Sigmoid colon (tissue), 7 donors: ENCODE results near the gene ZNF71. TPM values are rescaled to one million over a fixed set of nuclear protein-coding genes. Genes with fewer than 3 reads are reported as not detected.
"Not testable (repeated sequence)": the region's sequence is repeated elsewhere in the genome, so short reads cannot be mapped to it uniquely, and the experiment has no call there.

Source experiments
- DNase-seq: peaks from one replicate; pipeline ENCODE4 v3.0.0-alpha.2; 2019
- H3K27ac ChIP-seq, 4 donors: fragments of 200-600 bp; sonication (generic); one replicate each; pipeline ENCODE4 v1.5.1; 2016 to 2019; ENCODE audit warnings: mild to moderate bottlenecking in 1 of 4
- H3K27me3 ChIP-seq, 3 donors: fragments of 200-600 bp; sonication (generic); one replicate each; pipeline ENCODE4 v1.5.1; 2019; ENCODE audit warnings: mild to moderate bottlenecking in 1 of 3
- H3K36me3 ChIP-seq, 4 donors: fragments of 200-600 bp; sonication (generic); one replicate each; pipeline ENCODE4 v1.5.1; 2016 to 2019
- H3K4me1 ChIP-seq, 4 donors: fragments of 200-600 bp; sonication (generic); one replicate each; pipeline ENCODE4 v1.5.1; 2017 to 2019
- H3K4me3 ChIP-seq, 4 donors: fragments of 200-600 bp; sonication (generic); one replicate each; pipeline ENCODE4 v1.5.1; 2017 to 2019; ENCODE audit warnings: mild to moderate bottlenecking in 2 of 4, moderate library complexity in 1 of 4
- H3K9me3 ChIP-seq, 4 donors: fragments of 200-600 bp in 3 of 4; sonication (generic) in 3 of 4; one replicate each; pipeline versions ENCODE4 v1.5.1 to v1.6.1; 2013 to 2019
- EP300 ChIP-seq, 4 donors: sonication (generic); formaldehyde crosslinking; IDR thresholded peaks; one replicate each; pipeline ENCODE4 v1.6.1; 2017; ENCODE audit warnings: antibody characterized with exemption in 4 of 4
- POLR2A ChIP-seq, 2 donors: fragments of 450-650 bp; IDR thresholded peaks; one replicate each; pipeline ENCODE4 v1.6.1; 2016; ENCODE audit warnings: antibody characterized with exemption in 2 of 2, mild to moderate bottlenecking in 2 of 2, moderate library complexity in 2 of 2
- POLR2AphosphoS5 ChIP-seq, 4 donors: sonication (generic); formaldehyde crosslinking; IDR thresholded peaks; one replicate each; pipeline ENCODE4 v1.6.1; 2017; ENCODE audit warnings: antibody characterized with exemption in 4 of 4
- WGBS, 2 donors: extraction: QIAGEN DNeasy Blood & Tissue Kit; methylation state at CpG; one replicate each; pipeline ENCODE4 v1.1.7; 2013; 5-methylcytosine and 5-hydroxymethylcytosine counted together
- intact Hi-C: fragments of 100-400 bp; cut with DNase I; formaldehyde crosslinking; loops from one replicate; pipeline ENCODE4 v1.15.1; 2023
- polyA plus RNA-seq, 3 donors: library from polyadenylated mRNA; stranded (reverse); fragments of 200-250 nt; gene quantifications; one replicate each; pipeline ENCODE4 v1.2.3, GENCODE V29; 2013
- total RNA-seq, 4 donors: library from RNA; depleted of rRNA; stranded (reverse); fragments of >200 nt; gene quantifications; one replicate each; pipeline ENCODE4 v1.1.0, GENCODE V29; 2016
- TF ChIP-seq, protein P1 (sequence below), 4 experiments: fragments of 450-650 bp in 3 of 4; fragments of 200-600 bp in 1 of 4; IDR thresholded peaks; one replicate each; pipeline ENCODE4 v1.5.1; 2016 to 2019; ENCODE audit warnings: antibody characterized with exemption in 4 of 4, mild to moderate bottlenecking in 3 of 4, moderate library complexity in 2 of 4
- donor health status: healthy with polysubstance abuse.
- donor health status: Bipolar disorder and iron deficiency.
- donor health status: healthy.

The ZNF71 gene
- total and polyA plus RNA-seq, 7 donors = 0.60 to 18.0 (median 10.4) TPM

DNA sequence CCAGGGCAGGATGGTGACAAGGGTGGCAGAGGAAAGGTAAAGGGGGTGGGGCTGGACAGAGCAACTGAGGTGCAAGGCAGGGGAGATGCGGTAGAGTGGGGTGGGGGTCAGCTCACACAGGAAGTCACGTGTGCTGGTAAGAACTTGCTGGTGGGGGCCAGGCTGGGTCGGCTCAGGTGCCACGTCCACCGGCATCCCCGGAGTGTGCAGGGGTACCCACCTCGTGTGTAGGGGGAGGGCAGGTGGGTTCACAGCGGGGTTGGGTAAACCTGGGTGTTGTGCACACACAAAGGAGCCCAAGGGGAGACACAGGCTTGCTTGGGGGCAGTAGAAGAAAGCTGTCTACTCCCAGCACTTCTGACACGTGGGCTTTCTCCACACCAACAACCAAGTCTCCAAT lies 73.6 kb downstream of the ZNF71 start:
- no peak for DNase-seq
- H3K4me3 ChIP-seq = no peak overlapping the region
- H3K36me3 ChIP-seq = peaks cover 5 to 15% (median 9%) of the 10 kb centered on the region in 4 donors
- H3K9me3 ChIP-seq = peaks cover 0 to 9% (median 0%) of the 10 kb centered on the region in 4 donors
- TF ChIP-seq POLR2AphosphoS5 (IDR thresholded peaks at IDR 0.05) (no peak), EP300 (IDR thresholded peaks at IDR 0.05) (no peak), POLR2A (IDR thresholded peaks at IDR 0.05) (no peak)
- TF ChIP-seq, protein P1, sequence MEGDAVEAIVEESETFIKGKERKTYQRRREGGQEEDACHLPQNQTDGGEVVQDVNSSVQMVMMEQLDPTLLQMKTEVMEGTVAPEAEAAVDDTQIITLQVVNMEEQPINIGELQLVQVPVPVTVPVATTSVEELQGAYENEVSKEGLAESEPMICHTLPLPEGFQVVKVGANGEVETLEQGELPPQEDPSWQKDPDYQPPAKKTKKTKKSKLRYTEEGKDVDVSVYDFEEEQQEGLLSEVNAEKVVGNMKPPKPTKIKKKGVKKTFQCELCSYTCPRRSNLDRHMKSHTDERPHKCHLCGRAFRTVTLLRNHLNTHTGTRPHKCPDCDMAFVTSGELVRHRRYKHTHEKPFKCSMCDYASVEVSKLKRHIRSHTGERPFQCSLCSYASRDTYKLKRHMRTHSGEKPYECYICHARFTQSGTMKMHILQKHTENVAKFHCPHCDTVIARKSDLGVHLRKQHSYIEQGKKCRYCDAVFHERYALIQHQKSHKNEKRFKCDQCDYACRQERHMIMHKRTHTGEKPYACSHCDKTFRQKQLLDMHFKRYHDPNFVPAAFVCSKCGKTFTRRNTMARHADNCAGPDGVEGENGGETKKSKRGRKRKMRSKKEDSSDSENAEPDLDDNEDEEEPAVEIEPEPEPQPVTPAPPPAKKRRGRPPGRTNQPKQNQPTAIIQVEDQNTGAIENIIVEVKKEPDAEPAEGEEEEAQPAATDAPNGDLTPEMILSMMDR (IDR thresholded peaks at IDR 0.05) = no peak
- WGBS, 2 donors = 82 to 84% methylated on average over 9 of the region's 9 CpGs
- H3K27me3 ChIP-seq = no peaks in the 10 kb centered on the region
- peaks cover 0 to 22% (median 14%) of the 10 kb centered on the region in 4 donors for H3K4me1 ChIP-seq
- no peak overlapping the region for H3K27ac ChIP-seq
- intact Hi-C loops = no loop called here

GRCh38 chr19:56670401-56670960 lies 75.4 kb downstream of the ZNF71 start:
- intact Hi-C loops = loop anchor here (5.0 kb wide), 1 partner anchor 73 kb away; the partner anchor contains the start of gene ZNF71
- H3K36me3 ChIP-seq = no peaks in the 10 kb centered on the region
- TF ChIP-seq, protein P1 (IDR thresholded peaks at IDR 0.05) = no peak
- TF ChIP-seq EP300 (IDR thresholded peaks at IDR 0.05) (no peak), POLR2AphosphoS5 (IDR thresholded peaks at IDR 0.05) (no peak), POLR2A (IDR thresholded peaks at IDR 0.05) (no peak)
- H3K4me3 ChIP-seq = peak overlapping the region; percentile 68 to 85 (median 80)
- H3K9me3 ChIP-seq = peaks cover 0 to 3% (median 0%) of the 10 kb centered on the region in 4 donors
- H3K4me1 ChIP-seq = peaks cover 0 to 22% (median 14%) of the 10 kb centered on the region in 4 donors
- H3K27ac ChIP-seq = no peak overlapping the region
- DNase-seq = no peak
- H3K27me3 ChIP-seq = no peaks in the 10 kb centered on the region
- WGBS, 2 donors = 80 to 86% methylated on average over 17 of the region's 17 CpGs

- H3K36me3 ChIP-seq = no peaks in the 10 kb centered on the region
- H3K27ac ChIP-seq = peak overlapping the region; percentile 45 to 73 (median 69)
- DNase-seq = peak; percentile 65
- no peaks in the 10 kb centered on the region for H3K9me3 ChIP-seq
- 33 to 55% methylated on average over 35 of the region's 35 CpGs for WGBS, 2 donors
- H3K4me1 ChIP-seq = peaks cover 0 to 22% (median 14%) of the 10 kb centered on the region in 4 donors
- peak overlapping the region; percentile 68 to 85 (median 80) for H3K4me3 ChIP-seq
- intact Hi-C loops = loop anchor here (5.0 kb wide), 1 partner anchor 74 kb away; the partner anchor contains the start of gene ZNF71
- no peak for TF ChIP-seq EP300 (IDR thresholded peaks at IDR 0.05)
- TF ChIP-seq, protein P1 (IDR thresholded peaks at IDR 0.05) = no peak
- no peak for TF ChIP-seq POLR2A (IDR thresholded peaks at IDR 0.05)
- TF ChIP-seq POLR2AphosphoS5 (IDR thresholded peaks at IDR 0.05) = no peak
- no peaks in the 10 kb centered on the region for H3K27me3 ChIP-seq
Measured at GRCh38 chr19:56670961-56671612, 76.0 kb downstream of the ZNF71 start.

DNA sequence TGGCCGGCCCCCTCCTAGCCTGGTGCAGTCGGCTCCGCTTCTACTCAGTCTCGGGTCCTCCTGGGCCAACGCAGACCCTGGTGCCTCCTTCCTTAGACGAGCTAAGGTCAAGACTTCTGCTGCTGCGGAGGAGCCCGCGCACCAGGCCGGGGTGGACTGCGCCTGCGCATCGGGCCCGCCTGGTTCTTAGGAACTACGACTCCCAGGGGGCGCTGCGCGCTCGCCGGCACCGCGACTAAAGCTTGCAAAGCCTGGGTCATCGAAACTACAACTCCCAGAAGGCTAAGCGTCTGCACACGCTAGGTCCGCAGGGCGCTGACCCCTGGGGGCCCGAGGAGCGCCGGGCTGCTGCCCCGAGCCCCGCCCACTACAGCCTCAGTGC lies 76.5 kb downstream of the ZNF71 start, which contains the start of gene ZNF835:
ZNF835 (minus strand) TSS at position 145 of the 382 bp plus-strand sequence. CDS start 6,559 bp downstream, outside the sequence.
- TF ChIP-seq EP300 (IDR thresholded peaks at IDR 0.05) = no peak
- peak in 1 of 2 donors; percentile 44 for TF ChIP-seq POLR2A (IDR thresholded peaks at IDR 0.05)
- peak; percentile 57 to 89 (median 73) for TF ChIP-seq POLR2AphosphoS5 (IDR thresholded peaks at IDR 0.05)
- TF ChIP-seq, protein P1 (IDR thresholded peaks at IDR 0.05) = peak in 2 of 4 experiments; percentile 25 to 42
- H3K27me3 ChIP-seq = no peaks in the 10 kb centered on the region
- DNase-seq = peak; percentile 96
- peaks cover 0 to 22% (median 14%) of the 10 kb centered on the region in 4 donors for H3K4me1 ChIP-seq
- H3K4me3 ChIP-seq = peak within 1 kb of the TSS; percentile 68 to 85 (median 80)
- peak within 1 kb of the TSS; percentile 45 to 73 (median 69) for H3K27ac ChIP-seq
- no peaks in the 10 kb centered on the region for H3K36me3 ChIP-seq
- intact Hi-C loops = loop anchor here (5.0 kb wide), 1 partner anchor 74 kb away; the partner anchor contains the start of gene ZNF71
- peaks cover 0 to 2% (median 0%) of the 10 kb centered on the region in 4 donors for H3K9me3 ChIP-seq
- WGBS, 2 donors = 2 to 31% methylated on average over 32 of the region's 32 CpGs

DNA sequence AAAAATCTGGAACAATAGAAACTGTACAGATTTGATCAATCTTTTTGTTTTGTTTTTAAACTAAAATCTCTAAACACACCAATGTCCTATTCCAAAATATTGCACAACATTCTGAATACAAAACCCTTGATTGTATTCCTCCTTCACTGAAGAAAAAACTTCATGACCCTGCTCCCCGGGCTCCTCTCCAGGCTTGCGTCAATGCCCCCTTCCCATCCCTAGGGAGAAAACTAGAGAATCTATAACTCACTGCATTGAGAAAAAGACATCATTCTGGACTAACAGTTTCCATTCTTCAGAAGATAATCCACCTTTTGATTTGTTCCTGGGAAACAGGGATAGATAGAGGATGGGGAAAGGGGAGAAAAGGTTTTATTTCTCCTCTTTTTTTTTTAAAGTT lies 77.5 kb downstream of the ZNF71 start:
- not testable (repeated sequence) for H3K4me3 ChIP-seq, DNase-seq, H3K9me3 ChIP-seq, H3K36me3 ChIP-seq, H3K27me3 ChIP-seq, H3K27ac ChIP-seq
- 96% methylated on average over 2 of the region's 2 CpGs for WGBS, 2 donors
- intact Hi-C loops = loop anchor here (5.0 kb wide), 1 partner anchor 75 kb away; the partner anchor contains the start of gene ZNF71
- peaks cover 0 to 22% (median 14%) of the 10 kb centered on the region in 4 donors for H3K4me1 ChIP-seq
